ENCODE measurements around the gene ADGRB3. TPM values are rescaled to one million over a fixed set of nuclear protein-coding genes. Genes with fewer than 3 reads are reported as not detected.

ADGRB3 gene
- total and polyA plus RNA-seq, 2 donors (not counting 3 experiments of a cell fraction or from before 2014, with no cell fraction given): not detected

DNA sequence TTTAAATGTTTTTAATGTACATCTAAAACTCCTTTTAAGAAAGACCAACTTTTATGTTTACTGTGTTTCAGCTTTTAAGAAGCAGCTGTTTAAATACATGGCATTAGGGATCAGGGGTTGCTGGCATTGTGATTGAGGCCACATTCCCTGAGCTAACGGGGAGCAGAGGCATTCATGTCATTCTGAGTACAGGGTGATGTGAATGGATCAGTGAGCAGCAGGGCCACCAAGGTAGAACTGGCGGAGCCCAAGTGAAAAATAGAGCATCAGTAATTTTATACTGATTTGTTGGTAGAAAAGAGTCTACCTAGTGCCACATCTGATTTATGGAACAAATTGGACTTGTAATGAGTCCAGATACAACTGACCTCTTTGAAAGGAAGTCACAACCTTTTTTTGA lies 467.3 kb downstream of the ADGRB3 start:
- DNase-seq (ENCODE audit: low read depth, low spot score) (no peak), FAIRE-seq (no peak)
- dilution Hi-C loops (cut with MboI; ENCODE audit: extremely low pct_ligation_motif_present, low sequenced_read_pairs): no loop called here
- Histone ChIP-seq H2AFZ (ENCODE audit: low read depth, low read length) (no peak overlapping the region), H3K4me1 (ENCODE audit: control insufficient read depth, extremely low read depth, insufficient read depth, low read length) (no peaks in the 10 kb centered on the region), H3K79me2 (ENCODE audit: control insufficient read depth, insufficient read depth, low read length) (no peaks in the 10 kb centered on the region), H3K4me2 (ENCODE audit: insufficient read depth, low read length) (no peak overlapping the region), H4K20me1 (replicated peaks; ENCODE audit: control insufficient read depth, extremely low read depth, insufficient read depth, low read length) (no peaks in the 10 kb centered on the region), H3K36me3 (ENCODE audit: control insufficient read depth in 2 of 2, extremely low read depth in 1 of 2, insufficient read depth in 2 of 2, low read length in 2 of 2) (no peaks in the 10 kb centered on the region), H3K9me1 (replicated peaks; ENCODE audit: control insufficient read depth, extremely low read depth, insufficient read depth, low read length) (no peaks in the 10 kb centered on the region), H3K9me3 (replicated peaks; ENCODE audit: control insufficient read depth, insufficient read depth, low read length) (peaks cover 5% of the 10 kb centered on the region), H3K4me3 (replicated peaks in 1 of 3; ENCODE audit: insufficient read depth in 1 of 3, low read depth in 1 of 3, low read length in 3 of 3) (no peak overlapping the region), H3K27ac (ENCODE audit: insufficient read depth, low read depth, low read length) (no peak overlapping the region), H3K27me3 (ENCODE audit: control insufficient read depth in 2 of 2, insufficient read depth in 2 of 2, low read length in 2 of 2) (no peaks in the 10 kb centered on the region), H3K9ac (replicated peaks; ENCODE audit: extremely low read depth, insufficient read depth, low read length) (no peak overlapping the region)
- intact Hi-C loops (cut with micrococcal nuclease): no loop called here
- no TSS peak for BruUV-seq (replicated peaks)
- TF ChIP-seq POLR2A (IDR thresholded peaks at IDR 0.05; ENCODE audit: low read depth, low read length) (no peak), MAX (IDR thresholded peaks at IDR 0.05; ENCODE audit: insufficient read depth, insufficient read length) (no peak), EZH2 (IDR thresholded peaks at IDR 0.05; ENCODE audit: borderline replicate concordance, low read depth, low read length, severe bottlenecking) (no peak), FOS (IDR thresholded peaks at IDR 0.05; ENCODE audit: borderline replicate concordance, insufficient read depth, low read length) (no peak), CTCF (IDR thresholded peaks at IDR 0.05; ENCODE audit: extremely low read depth in 1 of 2, insufficient read depth in 1 of 2, low read depth in 1 of 2, low read length in 2 of 2) (no peak), POLR2AphosphoS5 (IDR thresholded peaks at IDR 0.05; ENCODE audit: insufficient read depth, low read depth, low read length) (no peak), MYC (IDR thresholded peaks at IDR 0.05; ENCODE audit: low read depth, low read length) (no peak), GATA2 (IDR thresholded peaks at IDR 0.05; ENCODE audit: insufficient read depth, insufficient read length, low read depth, low read length) (no peak), JUN (IDR thresholded peaks at IDR 0.05; ENCODE audit: borderline replicate concordance, insufficient read depth, insufficient read length, low read depth) (no peak)
- ChIA-PET CTCF (no interaction called here), POLR2A (no interaction called here)
